Breast epithelium (tissue), 4 donors: ENCODE results near the gene CPNE5. TPM values are rescaled to one million over a fixed set of nuclear protein-coding genes. Genes with fewer than 3 reads are reported as not detected.
A peak's percentile ranks its signal among the peaks of the same experiment; 100 is the strongest.

Experiments
- DNase-seq, 2 donors: peaks; one replicate each; pipeline ENCODE4 v3.0.0-alpha.2; 2019; ENCODE audit warnings: low spot score in 2 of 2
- H3K27ac ChIP-seq, 2 donors: fragments of 200-600 bp; sonication (generic) in 1 of 2; one replicate each; pipeline ENCODE4 v1.5.1; 2016 to 2019; ENCODE audit warnings: mild to moderate bottlenecking in 1 of 2
- H3K27me3 ChIP-seq, 2 donors: fragments of 200-600 bp; sonication (generic) in 1 of 2; one replicate each; pipeline versions ENCODE4 v1.5.1 to v1.6.0; 2017 to 2019; ENCODE audit warnings: control low read depth in 1 of 2, mild to moderate bottlenecking in 1 of 2
- H3K36me3 ChIP-seq: fragments of 200-600 bp; one replicate; pipeline ENCODE4 v1.5.1; 2019
- H3K4me1 ChIP-seq, 2 donors: fragments of 200-600 bp; sonication (generic); one replicate each; pipeline ENCODE4 v1.5.1; 2016 to 2019; ENCODE audit warnings: control low read depth in 1 of 2
- H3K4me3 ChIP-seq, 3 donors: fragments of 200-600 bp; sonication (generic); 1 replicate in 2 of 3; 2 replicates in 1 of 3; pipeline ENCODE4 v1.5.1; 2016 to 2019; ENCODE audit warnings: mild to moderate bottlenecking in 3 of 3, moderate library complexity in 2 of 3
- H3K9me3 ChIP-seq, 2 donors: fragments of 200-600 bp; sonication (generic) in 1 of 2; one replicate each; pipeline ENCODE4 v1.5.1; 2016 to 2019; ENCODE audit warnings: control low read depth in 1 of 2
- CTCF ChIP-seq, 3 donors: fragments of 450-650 bp; IDR thresholded peaks; one replicate each; pipeline ENCODE4 v1.5.1; 2016 to 2017; ENCODE audit warnings: antibody characterized with exemption in 3 of 3, mild to moderate bottlenecking in 3 of 3, moderate library complexity in 3 of 3
- POLR2A ChIP-seq: fragments of 450-650 bp; IDR thresholded peaks from one replicate; pipeline ENCODE4 v1.6.1; 2016; ENCODE audit warnings: antibody characterized with exemption, mild to moderate bottlenecking, moderate library complexity
- POLR2AphosphoS5 ChIP-seq, 3 donors: sonication (generic); formaldehyde crosslinking; IDR thresholded peaks; one replicate each; pipeline ENCODE4 v1.6.1; 2017; ENCODE audit warnings: antibody characterized with exemption in 3 of 3
- intact Hi-C: fragments of 100-400 bp; cut with DNase I; formaldehyde crosslinking; loops from one replicate; pipeline ENCODE4 v1.15.1; 2023; ENCODE audit warnings: low total_unique reads
- total RNA-seq, 3 donors: library from RNA; depleted of rRNA; stranded (reverse); fragments of >200 nt; gene quantifications; one replicate each; pipeline ENCODE4 v1.1.0, GENCODE V29; 2016

Gene CPNE5
- total RNA-seq, 3 donors from 2014 or later, result 0.96 to 5.2 (median 3.7) TPM

- H3K4me3 ChIP-seq, result no peak overlapping the region
- H3K36me3 ChIP-seq, result no peaks in the 10 kb centered on the region
- peaks cover 0 to 7% of the 10 kb centered on the region in 2 donors for H3K4me1 ChIP-seq
- DNase-seq, result no peak
- no peak for TF ChIP-seq POLR2A
- TF ChIP-seq CTCF (IDR thresholded peaks at IDR 0.05), result no peak
- no peak for TF ChIP-seq POLR2AphosphoS5 (IDR thresholded peaks at IDR 0.05)
- peak overlapping the region in 1 of 2 donors; percentile 9 for H3K27ac ChIP-seq
- no peaks in the 10 kb centered on the region for H3K9me3 ChIP-seq
- no peaks in the 10 kb centered on the region for H3K27me3 ChIP-seq
- intact Hi-C loops, result loop anchor here (10.0 kb wide), 1 partner anchor 121 kb away; no protein-coding TSS in a partner anchor
These were observed 83.6 kb downstream of the CPNE5 start for GRCh38 chr6:36755435-36756348.

- Histone ChIP-seq H3K4me3 (no peak overlapping the region), H3K27ac (no peak overlapping the region), H3K27me3 (no peaks in the 10 kb centered on the region), H3K9me3 (no peaks in the 10 kb centered on the region), H3K36me3 (no peaks in the 10 kb centered on the region), H3K4me1 (peaks cover 0 to 7% of the 10 kb centered on the region in 2 donors)
- no peak for TF ChIP-seq CTCF (IDR thresholded peaks at IDR 0.05)
- no peak for DNase-seq
- intact Hi-C loops, result loop anchor here (10.0 kb wide), 1 partner anchor 120 kb away; no protein-coding TSS in a partner anchor
These were observed 84.4 kb downstream of the CPNE5 start for GRCh38 chr6:36754582-36755434.

- H3K4me1 ChIP-seq, result peaks cover 0 to 7% of the 10 kb centered on the region in 2 donors
- H3K4me3 ChIP-seq, result no peak overlapping the region
- H3K36me3 ChIP-seq, result no peaks in the 10 kb centered on the region
- no peak overlapping the region for H3K27ac ChIP-seq
- intact Hi-C loops, result loop anchor here (10.0 kb wide), 1 partner anchor 119 kb away; no protein-coding TSS in a partner anchor
- TF ChIP-seq POLR2AphosphoS5 (IDR thresholded peaks at IDR 0.05) (no peak), POLR2A (no peak), CTCF (IDR thresholded peaks at IDR 0.05) (no peak)
- no peaks in the 10 kb centered on the region for H3K9me3 ChIP-seq
- DNase-seq, result no peak
- no peaks in the 10 kb centered on the region for H3K27me3 ChIP-seq
These were observed 85.4 kb downstream of the CPNE5 start for GRCh38 chr6:36753671-36754405.

GRCh38 chr6:36752886-36753506, 86.2 kb downstream of the CPNE5 start:
- H3K4me3 ChIP-seq, result no peak overlapping the region
- no peaks in the 10 kb centered on the region for H3K9me3 ChIP-seq
- no peak overlapping the region for H3K27ac ChIP-seq
- H3K27me3 ChIP-seq, result no peaks in the 10 kb centered on the region
- peaks cover 0 to 7% of the 10 kb centered on the region in 2 donors for H3K4me1 ChIP-seq
- TF ChIP-seq POLR2A (no peak), CTCF (IDR thresholded peaks at IDR 0.05) (no peak), POLR2AphosphoS5 (IDR thresholded peaks at IDR 0.05) (no peak)
- H3K36me3 ChIP-seq, result no peaks in the 10 kb centered on the region
- DNase-seq, result no peak
- intact Hi-C loops, result loop anchor here (10.0 kb wide), 1 partner anchor 118 kb away; no protein-coding TSS in a partner anchor
